ENCODE data around the gene C4orf36. TPM values are rescaled to one million over a fixed set of nuclear protein-coding genes. Genes with fewer than 3 reads are reported as not detected.
A peak's percentile ranks its signal among the peaks of the same experiment; 100 is the strongest.

C4orf36 gene, protein sequence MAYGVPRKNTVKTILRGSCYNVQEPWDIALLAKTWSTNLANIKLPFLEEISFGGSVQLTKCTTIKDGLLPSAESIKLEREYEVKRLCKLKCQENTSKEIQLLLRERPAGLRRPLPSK
- 5.7 and 8.6 TPM in 2 replicates for total RNA-seq (ENCODE audit: low replicate concordance)

DNA sequence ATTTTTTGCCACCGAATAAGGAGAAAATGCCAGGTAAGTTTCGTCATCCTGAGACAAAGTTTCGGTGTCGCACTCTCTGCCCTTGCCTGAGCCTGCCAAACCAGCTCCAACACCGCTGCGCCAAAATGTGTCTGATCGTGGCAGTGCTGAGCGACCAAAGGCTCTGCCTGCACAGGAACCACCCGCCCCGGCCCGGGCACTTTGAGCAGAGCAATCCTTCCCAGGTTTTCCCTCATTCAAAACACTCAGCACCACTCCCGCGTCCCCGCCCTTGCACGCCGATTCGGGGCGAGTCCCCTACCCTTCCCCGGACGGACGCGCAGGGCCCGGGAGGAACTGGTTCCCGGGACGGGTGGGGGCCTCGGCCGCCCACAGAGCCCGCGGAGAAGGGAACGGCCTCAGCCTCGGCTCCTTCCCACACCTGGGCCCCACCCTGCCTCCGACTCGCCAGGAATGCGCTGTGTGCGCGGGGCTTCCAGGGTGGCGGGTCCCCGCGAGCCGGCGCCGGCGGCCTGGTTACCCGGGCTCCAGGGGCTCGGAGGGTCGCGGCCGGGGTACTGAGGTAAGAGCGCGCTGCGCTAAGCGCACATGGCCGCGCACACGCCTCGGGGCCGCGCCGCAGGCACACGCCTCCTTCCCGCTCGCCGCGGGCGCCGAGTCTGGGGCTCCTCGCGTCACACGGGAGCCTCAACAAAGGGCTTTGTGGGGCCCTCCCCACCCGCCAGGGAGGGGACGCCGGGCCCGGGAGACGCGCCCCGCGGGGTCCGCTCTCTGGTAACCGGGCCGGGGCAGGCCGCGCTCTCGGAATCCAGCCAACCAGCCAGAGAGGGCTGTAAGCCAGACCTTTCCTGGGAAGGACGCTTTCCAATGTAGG lies at the start of gene C4orf36:
Gene C4orf36 (minus strand): TSS at position 661 of the 874 bp plus-strand sequence. CDS start 902 bp downstream, outside the sequence.
- H3F3A ChIP-seq (ENCODE audit: low read depth) = peaks cover 29% of the 10 kb centered on the region
- no peaks in the 10 kb centered on the region for H3K9me3 ChIP-seq (ENCODE audit: low read depth)
- no peaks in the 10 kb centered on the region for H3K79me2 ChIP-seq (ENCODE audit: low read depth)
- H3K4me3 ChIP-seq = peak within 1 kb of the TSS; percentile 54
- Mint-ChIP-seq H3K4me3 (peak within 1 kb of the TSS; percentile 89), H3K27ac (peak within 1 kb of the TSS; percentile 82), H3K9me3 (no peaks in the 10 kb centered on the region), H3K36me3 (peaks cover 3% of the 10 kb centered on the region), H3K27me3 (ENCODE audit: insufficient read depth, low read depth) (peaks cover 5% of the 10 kb centered on the region), H3K4me1 (peaks cover 18% of the 10 kb centered on the region)
- TF ChIP-seq EZH2phosphoT487 (IDR thresholded peaks at IDR 0.05) = peak; percentile 43
- peak; percentile 46 for TF ChIP-seq EZH2 (IDR thresholded peaks at IDR 0.05)
- TF ChIP-seq, protein P1, sequence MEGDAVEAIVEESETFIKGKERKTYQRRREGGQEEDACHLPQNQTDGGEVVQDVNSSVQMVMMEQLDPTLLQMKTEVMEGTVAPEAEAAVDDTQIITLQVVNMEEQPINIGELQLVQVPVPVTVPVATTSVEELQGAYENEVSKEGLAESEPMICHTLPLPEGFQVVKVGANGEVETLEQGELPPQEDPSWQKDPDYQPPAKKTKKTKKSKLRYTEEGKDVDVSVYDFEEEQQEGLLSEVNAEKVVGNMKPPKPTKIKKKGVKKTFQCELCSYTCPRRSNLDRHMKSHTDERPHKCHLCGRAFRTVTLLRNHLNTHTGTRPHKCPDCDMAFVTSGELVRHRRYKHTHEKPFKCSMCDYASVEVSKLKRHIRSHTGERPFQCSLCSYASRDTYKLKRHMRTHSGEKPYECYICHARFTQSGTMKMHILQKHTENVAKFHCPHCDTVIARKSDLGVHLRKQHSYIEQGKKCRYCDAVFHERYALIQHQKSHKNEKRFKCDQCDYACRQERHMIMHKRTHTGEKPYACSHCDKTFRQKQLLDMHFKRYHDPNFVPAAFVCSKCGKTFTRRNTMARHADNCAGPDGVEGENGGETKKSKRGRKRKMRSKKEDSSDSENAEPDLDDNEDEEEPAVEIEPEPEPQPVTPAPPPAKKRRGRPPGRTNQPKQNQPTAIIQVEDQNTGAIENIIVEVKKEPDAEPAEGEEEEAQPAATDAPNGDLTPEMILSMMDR (IDR thresholded peaks at IDR 0.05) = no peak
- no peak within 1 kb of the TSS for H3K9ac ChIP-seq
- H3K27ac ChIP-seq = peak within 1 kb of the TSS; percentile 57
- peak within 1 kb of the TSS; percentile 75 for H3K4me2 ChIP-seq
- peak; percentile 89 for DNase-seq (ENCODE audit: low spot score)
- H3K36me3 ChIP-seq = no peaks in the 10 kb centered on the region
- H3K4me1 ChIP-seq = peaks cover 18% of the 10 kb centered on the region
- no peaks in the 10 kb centered on the region for H4K20me1 ChIP-seq (ENCODE audit: low read depth)
- peak within 1 kb of the TSS; percentile 91 for H2AFZ ChIP-seq (replicated peaks)
- no peaks in the 10 kb centered on the region for H3K27me3 ChIP-seq

DNA sequence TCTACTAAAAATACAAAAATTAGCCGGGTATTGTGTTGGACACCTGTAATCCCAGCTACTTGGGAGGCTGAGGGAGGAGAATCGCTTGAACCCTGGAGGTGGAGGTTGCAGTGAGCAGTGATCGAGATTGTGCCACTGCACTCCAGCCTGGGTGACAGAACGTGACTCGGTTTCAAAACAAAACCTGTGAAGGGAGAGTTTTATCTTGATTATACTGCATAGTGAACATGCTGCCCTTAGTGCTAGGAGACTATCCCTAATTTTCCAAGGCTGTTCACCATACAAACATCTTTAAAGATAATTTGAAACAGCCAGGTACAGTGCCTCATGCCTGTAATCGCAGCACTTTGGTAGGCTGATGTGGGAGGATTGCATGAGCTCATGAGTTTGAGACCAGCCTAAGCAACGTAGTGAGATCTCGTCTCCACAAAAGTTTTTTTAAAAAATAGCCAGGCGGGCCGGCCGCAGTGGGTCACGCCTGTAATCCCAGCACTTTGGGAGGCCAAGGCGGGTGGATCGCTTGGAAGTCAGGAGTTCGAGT lies 48.8 kb upstream of the C4orf36 start:
- H3F3A ChIP-seq (ENCODE audit: low read depth) = peaks cover 3% of the 10 kb centered on the region
- H4K20me1 ChIP-seq (ENCODE audit: low read depth) = no peaks in the 10 kb centered on the region
- H3K4me1 Mint-ChIP-seq = peaks cover 14% of the 10 kb centered on the region
- no peaks in the 10 kb centered on the region for H3K36me3 Mint-ChIP-seq
- H3K9me3 Mint-ChIP-seq = no peaks in the 10 kb centered on the region
- TF ChIP-seq EZH2phosphoT487 (IDR thresholded peaks at IDR 0.05) (no peak), EZH2 (IDR thresholded peaks at IDR 0.05) (no peak)
- TF ChIP-seq, protein P1 (IDR thresholded peaks at IDR 0.05) = no peak
- no peak overlapping the region for H3K27ac ChIP-seq
- H3K27me3 Mint-ChIP-seq (ENCODE audit: insufficient read depth, low read depth) = peaks cover 8% of the 10 kb centered on the region
- peaks cover 30% of the 10 kb centered on the region for H3K4me1 ChIP-seq
- H3K9ac ChIP-seq = no peak overlapping the region
- H3K79me2 ChIP-seq (ENCODE audit: low read depth) = peaks cover 98% of the 10 kb centered on the region
- no peak for DNase-seq (ENCODE audit: low spot score)
- no peak overlapping the region for H3K4me3 Mint-ChIP-seq
- H3K9me3 ChIP-seq (ENCODE audit: low read depth) = no peaks in the 10 kb centered on the region
- H3K27me3 ChIP-seq = no peaks in the 10 kb centered on the region
- no peak overlapping the region for H3K27ac Mint-ChIP-seq
- no peak overlapping the region for H3K4me3 ChIP-seq
- no peak overlapping the region for H2AFZ ChIP-seq (replicated peaks)
- no peak overlapping the region for H3K4me2 ChIP-seq
- no peaks in the 10 kb centered on the region for H3K36me3 ChIP-seq

DNA sequence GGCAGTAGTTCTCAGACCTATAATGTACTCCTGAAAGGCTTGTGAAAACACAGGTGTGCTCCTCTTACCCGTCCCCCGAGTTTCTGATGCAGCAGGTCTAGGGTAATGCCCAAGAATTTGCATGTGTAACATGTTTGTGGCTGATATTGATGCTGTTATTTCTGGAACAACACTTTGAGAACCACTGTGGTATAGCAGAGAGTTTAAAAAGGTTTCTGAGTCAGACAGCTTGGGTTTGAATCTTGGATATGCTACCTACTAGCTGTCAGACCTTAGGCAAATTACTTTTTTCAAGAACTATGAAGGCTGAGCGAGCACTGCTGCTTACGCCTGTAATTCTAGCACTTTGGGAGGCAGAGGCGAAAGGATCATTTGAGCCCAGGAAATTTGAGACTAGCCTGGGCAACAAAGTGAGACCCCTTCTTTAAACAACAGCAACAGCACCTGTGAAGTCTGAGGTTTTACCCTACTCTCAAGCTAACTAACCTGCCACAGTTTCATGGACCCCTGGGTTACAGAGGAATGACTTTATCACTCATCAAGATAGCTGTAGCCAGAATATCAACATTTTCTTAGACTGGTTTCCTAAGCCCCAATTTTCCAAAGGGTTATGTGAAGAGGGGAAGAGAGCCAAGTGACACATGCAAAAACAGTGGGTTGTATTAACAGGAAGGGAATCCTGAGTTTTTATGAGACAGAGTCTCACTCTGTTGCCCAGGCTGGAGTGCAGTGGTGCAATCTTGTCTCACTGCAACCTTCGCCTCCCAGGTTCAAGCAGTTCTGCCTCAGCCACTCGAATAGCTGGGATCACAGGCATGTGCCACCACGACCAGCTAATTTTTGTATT lies 47.7 kb upstream of the C4orf36 start:
- Histone ChIP-seq H3K79me2 (ENCODE audit: low read depth) (peaks cover 95% of the 10 kb centered on the region), H3K36me3 (no peaks in the 10 kb centered on the region), H2AFZ (replicated peaks) (no peak overlapping the region), H3K27me3 (no peaks in the 10 kb centered on the region), H3K4me3 (no peak overlapping the region), H3K9me3 (ENCODE audit: low read depth) (no peaks in the 10 kb centered on the region), H3K9ac (no peak overlapping the region), H4K20me1 (ENCODE audit: low read depth) (no peaks in the 10 kb centered on the region), H3K4me2 (no peak overlapping the region), H3F3A (ENCODE audit: low read depth) (peaks cover 13% of the 10 kb centered on the region), H3K27ac (no peak overlapping the region), H3K4me1 (peaks cover 29% of the 10 kb centered on the region)
- Mint-ChIP-seq H3K4me1 (peaks cover 18% of the 10 kb centered on the region), H3K36me3 (no peaks in the 10 kb centered on the region), H3K27ac (peak overlapping the region; percentile 5), H3K4me3 (no peak overlapping the region), H3K27me3 (ENCODE audit: insufficient read depth, low read depth) (peaks cover 11% of the 10 kb centered on the region), H3K9me3 (no peaks in the 10 kb centered on the region)
- no peak for TF ChIP-seq EZH2 (IDR thresholded peaks at IDR 0.05)
- TF ChIP-seq, protein P1 (IDR thresholded peaks at IDR 0.05) = no peak
- TF ChIP-seq EZH2phosphoT487 (IDR thresholded peaks at IDR 0.05) = no peak
- no peak for DNase-seq (ENCODE audit: low spot score)
